Mucosa of rectum (tissue), 2 donors: Measurements from ENCODE around the gene JOSD2.
A peak's percentile ranks its signal among the peaks of the same experiment; 100 is the strongest.

ENCODE experiments used
- H3K27ac ChIP-seq, 2 donors: one replicate each; pipeline ENCODE4 v1.7.0; 2013; ENCODE audit warnings: inconsistent platforms in 2 of 2, low read depth in 2 of 2, low read length in 2 of 2
- H3K27me3 ChIP-seq, 2 donors: one replicate each; pipeline ENCODE4 v1.7.0; 2013; ENCODE audit warnings: low read length in 2 of 2; ENCODE audit not compliant: control insufficient read depth in 2 of 2, insufficient read depth in 2 of 2
- H3K36me3 ChIP-seq, 2 donors: one replicate each; pipeline ENCODE4 v1.7.0; 2013; ENCODE audit warnings: low read length in 2 of 2; ENCODE audit not compliant: control insufficient read depth in 2 of 2, insufficient read depth in 2 of 2
- H3K4me1 ChIP-seq, 2 donors: one replicate each; pipeline ENCODE4 v1.7.0; 2013; ENCODE audit warnings: low read length in 2 of 2, mild to moderate bottlenecking in 1 of 2; ENCODE audit not compliant: control insufficient read depth in 2 of 2, insufficient read depth in 2 of 2
- H3K4me3 ChIP-seq, 2 donors: one replicate each; pipeline ENCODE4 v1.7.0; 2013; ENCODE audit warnings: low read length in 2 of 2
- H3K9ac ChIP-seq, 2 donors: one replicate each; pipeline ENCODE4 v1.7.0; 2013; ENCODE audit warnings: low read length in 2 of 2, low read depth in 1 of 2, mild to moderate bottlenecking in 1 of 2
- H3K9me3 ChIP-seq, 2 donors: one replicate each; pipeline ENCODE4 v1.7.0; 2013; ENCODE audit warnings: low read length in 2 of 2; ENCODE audit not compliant: control insufficient read depth in 2 of 2
- donor health status: healthy.
- donor health status: Normal muscosa, but diverticular disease.

JOSD2 gene

GRCh38 chr19:50513746-50514345 lies 2.9 kb upstream of the JOSD2 start, which contains the start of gene ASPDH:
ASPDH (minus strand) TSS chr19:50513913; CDS start chr19:50513823, 90 bp downstream.
- Histone ChIP-seq H3K9me3 (no peaks in the 10 kb centered on the region), H3K36me3 (no peaks in the 10 kb centered on the region), H3K27me3 (peaks cover 0 to 3% of the 10 kb centered on the region in 2 donors), H3K27ac (no peak within 1 kb of the TSS), H3K4me1 (peaks cover 5 to 9% of the 10 kb centered on the region in 2 donors), H3K4me3 (no peak within 1 kb of the TSS), H3K9ac (no peak within 1 kb of the TSS)

- Histone ChIP-seq H3K9me3 (no peaks in the 10 kb centered on the region), H3K36me3 (no peaks in the 10 kb centered on the region), H3K27ac (no peak overlapping the region), H3K9ac (no peak overlapping the region), H3K4me3 (no peak overlapping the region), H3K4me1 (peaks cover 5 to 9% of the 10 kb centered on the region in 2 donors), H3K27me3 (peaks cover 0 to 3% of the 10 kb centered on the region in 2 donors)
These were observed 2.2 kb upstream of the JOSD2 start for GRCh38 chr19:50512999-50513745.

- Histone ChIP-seq H3K9me3 (no peaks in the 10 kb centered on the region), H3K27ac (no peak overlapping the region), H3K9ac (no peak overlapping the region), H3K4me1 (peaks cover 5 to 9% of the 10 kb centered on the region in 2 donors), H3K36me3 (no peaks in the 10 kb centered on the region), H3K4me3 (no peak overlapping the region), H3K27me3 (peaks cover 0 to 3% of the 10 kb centered on the region in 2 donors)
These were observed 1.4 kb upstream of the JOSD2 start for GRCh38 chr19:50512112-50512998.

- peaks cover 0 to 3% of the 10 kb centered on the region in 2 donors for H3K27me3 ChIP-seq
- H3K9ac ChIP-seq = peak overlapping the region; percentile 72 to 82
- no peaks in the 10 kb centered on the region for H3K9me3 ChIP-seq
- peak overlapping the region; percentile 90 for H3K4me3 ChIP-seq
- H3K27ac ChIP-seq = peak overlapping the region; percentile 36 to 81
- H3K36me3 ChIP-seq = peaks cover 0 to 2% of the 10 kb centered on the region in 2 donors
- peaks cover 5 to 9% of the 10 kb centered on the region in 2 donors for H3K4me1 ChIP-seq
These were observed 307 bp downstream of the JOSD2 start for GRCh38 chr19:50510700-50511068.

GRCh38 chr19:50510121-50510670 lies 795 bp downstream of the JOSD2 start:
- peaks cover 0 to 2% of the 10 kb centered on the region in 2 donors for H3K36me3 ChIP-seq
- peak overlapping the region; percentile 90 for H3K4me3 ChIP-seq
- no peaks in the 10 kb centered on the region for H3K9me3 ChIP-seq
- H3K27me3 ChIP-seq = peaks cover 0 to 3% of the 10 kb centered on the region in 2 donors
- H3K27ac ChIP-seq = peak overlapping the region in 1 of 2 donors; percentile 81
- peaks cover 5 to 9% of the 10 kb centered on the region in 2 donors for H3K4me1 ChIP-seq
- H3K9ac ChIP-seq = peak overlapping the region; percentile 72 to 82

GRCh38 chr19:50509366-50509765 lies 1.6 kb downstream of the JOSD2 start:
- no peak overlapping the region for H3K4me3 ChIP-seq

DNA sequence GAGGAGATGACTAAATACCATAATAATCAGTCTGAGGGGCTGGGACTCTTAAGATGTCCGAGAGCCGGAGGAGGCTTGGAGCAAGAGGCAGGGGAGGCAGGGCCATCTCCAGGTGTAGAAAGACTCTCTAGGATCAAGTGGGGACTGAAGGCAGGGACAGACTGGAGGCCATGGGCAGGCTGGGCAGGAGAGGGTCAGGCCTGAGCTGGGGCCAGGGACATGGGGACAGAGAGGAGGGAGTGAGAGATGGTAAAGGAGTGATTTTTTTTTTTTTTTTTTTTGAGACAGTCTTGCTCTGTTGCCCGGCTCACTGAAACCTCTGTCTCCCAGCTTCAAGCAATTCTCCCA lies 2.2 kb downstream of the JOSD2 start:
- H3K4me3 ChIP-seq = no peak overlapping the region
- H3K9me3 ChIP-seq = no peaks in the 10 kb centered on the region
- no peak overlapping the region for H3K9ac ChIP-seq
- H3K27me3 ChIP-seq = no peaks in the 10 kb centered on the region
- H3K4me1 ChIP-seq = peaks cover 5 to 9% of the 10 kb centered on the region in 2 donors
- no peak overlapping the region for H3K27ac ChIP-seq
- peaks cover 0 to 2% of the 10 kb centered on the region in 2 donors for H3K36me3 ChIP-seq

More at GRCh38 chr19:50509366-50509765, 1.6 kb downstream of the JOSD2 start:
- Histone ChIP-seq H3K36me3 (peaks cover 0 to 2% of the 10 kb centered on the region in 2 donors), H3K4me1 (peaks cover 5 to 9% of the 10 kb centered on the region in 2 donors), H3K9ac (no peak overlapping the region), H3K27me3 (no peaks in the 10 kb centered on the region), H3K9me3 (no peaks in the 10 kb centered on the region), H3K27ac (no peak overlapping the region)

GRCh38 chr19:50507376-50507775 lies 3.6 kb downstream of the JOSD2 start:
- H3K9me3 ChIP-seq = no peaks in the 10 kb centered on the region
- peaks cover 0 to 2% of the 10 kb centered on the region in 2 donors for H3K36me3 ChIP-seq
- H3K27me3 ChIP-seq = no peaks in the 10 kb centered on the region
- no peak overlapping the region for H3K9ac ChIP-seq
- H3K27ac ChIP-seq = no peak overlapping the region
- peaks cover 5 to 9% of the 10 kb centered on the region in 2 donors for H3K4me1 ChIP-seq
- H3K4me3 ChIP-seq = no peak overlapping the region

DNA sequence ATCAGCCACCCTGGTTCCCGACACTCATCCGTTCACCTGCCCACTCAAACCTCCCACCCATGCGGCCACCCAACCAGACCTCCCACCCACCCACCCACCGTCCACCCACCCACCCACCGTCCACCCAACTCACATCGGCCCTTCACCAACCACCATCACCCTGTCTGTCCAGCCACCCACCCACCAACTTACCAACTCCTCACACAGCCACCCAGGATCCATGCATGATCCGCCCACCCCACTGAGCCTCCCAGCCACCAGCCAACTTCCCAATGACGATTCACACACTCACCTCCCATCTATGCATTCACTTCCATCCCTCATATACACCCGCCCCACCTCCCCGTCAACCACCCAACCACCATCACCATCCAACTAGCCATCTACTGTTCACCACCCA lies 4.3 kb downstream of the JOSD2 start:
- no peaks in the 10 kb centered on the region for H3K9me3 ChIP-seq
- H3K9ac ChIP-seq = no peak overlapping the region
- H3K27ac ChIP-seq = no peak overlapping the region
- H3K4me1 ChIP-seq = peaks cover 5 to 9% of the 10 kb centered on the region in 2 donors
- no peak overlapping the region for H3K4me3 ChIP-seq
- H3K36me3 ChIP-seq = peaks cover 0 to 2% of the 10 kb centered on the region in 2 donors
- no peaks in the 10 kb centered on the region for H3K27me3 ChIP-seq
